C4-2B (cell line): ENCODE measurements around the gene TRPV6.

Experiments
- ZFX ChIP-seq: fragments of 450-650 bp; IDR thresholded peaks from 2 replicates; pipeline ENCODE4 v1.6.1; 2017
- TF ChIP-seq, protein P1 (sequence below): fragments of 450-650 bp; conservative IDR thresholded peaks from 2 replicates; pipeline ENCODE4 v1.5.1; 2017; ENCODE audit warnings: mild to moderate bottlenecking

DNA sequence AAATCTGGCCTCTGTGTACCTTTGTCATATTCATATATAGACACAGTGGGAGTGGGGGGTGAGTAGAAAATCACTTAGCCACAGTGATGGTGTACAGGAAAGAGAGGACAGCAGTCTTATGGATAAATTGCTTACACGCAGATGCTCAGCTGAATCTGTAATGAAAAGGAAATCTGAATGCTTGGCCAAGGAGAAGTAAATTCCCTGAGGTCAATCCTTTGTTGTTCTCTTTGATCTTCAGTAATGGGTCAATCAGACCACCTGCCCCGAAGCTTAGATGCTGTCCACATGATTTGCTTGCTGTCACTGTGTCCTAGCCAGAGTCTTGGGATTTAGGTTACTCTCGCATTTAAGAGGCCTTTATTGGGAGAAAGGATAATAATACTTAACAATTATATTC lies 49.1 kb downstream of the TRPV6 start:
- TF ChIP-seq, protein P1, sequence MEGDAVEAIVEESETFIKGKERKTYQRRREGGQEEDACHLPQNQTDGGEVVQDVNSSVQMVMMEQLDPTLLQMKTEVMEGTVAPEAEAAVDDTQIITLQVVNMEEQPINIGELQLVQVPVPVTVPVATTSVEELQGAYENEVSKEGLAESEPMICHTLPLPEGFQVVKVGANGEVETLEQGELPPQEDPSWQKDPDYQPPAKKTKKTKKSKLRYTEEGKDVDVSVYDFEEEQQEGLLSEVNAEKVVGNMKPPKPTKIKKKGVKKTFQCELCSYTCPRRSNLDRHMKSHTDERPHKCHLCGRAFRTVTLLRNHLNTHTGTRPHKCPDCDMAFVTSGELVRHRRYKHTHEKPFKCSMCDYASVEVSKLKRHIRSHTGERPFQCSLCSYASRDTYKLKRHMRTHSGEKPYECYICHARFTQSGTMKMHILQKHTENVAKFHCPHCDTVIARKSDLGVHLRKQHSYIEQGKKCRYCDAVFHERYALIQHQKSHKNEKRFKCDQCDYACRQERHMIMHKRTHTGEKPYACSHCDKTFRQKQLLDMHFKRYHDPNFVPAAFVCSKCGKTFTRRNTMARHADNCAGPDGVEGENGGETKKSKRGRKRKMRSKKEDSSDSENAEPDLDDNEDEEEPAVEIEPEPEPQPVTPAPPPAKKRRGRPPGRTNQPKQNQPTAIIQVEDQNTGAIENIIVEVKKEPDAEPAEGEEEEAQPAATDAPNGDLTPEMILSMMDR = no peak
- no peak for TF ChIP-seq ZFX
